ENCODE results near the gene ACVR1.

Gene ACVR1

GRCh38 chr2:157918319-157918718, 42.2 kb upstream of the ACVR1 start:
- no peak for DNase-seq (ENCODE audit: low spot score)
- no peak for TF ChIP-seq CTCF (IDR thresholded peaks at IDR 0.05; ENCODE audit: extremely low read depth, missing control alignments)

DNA sequence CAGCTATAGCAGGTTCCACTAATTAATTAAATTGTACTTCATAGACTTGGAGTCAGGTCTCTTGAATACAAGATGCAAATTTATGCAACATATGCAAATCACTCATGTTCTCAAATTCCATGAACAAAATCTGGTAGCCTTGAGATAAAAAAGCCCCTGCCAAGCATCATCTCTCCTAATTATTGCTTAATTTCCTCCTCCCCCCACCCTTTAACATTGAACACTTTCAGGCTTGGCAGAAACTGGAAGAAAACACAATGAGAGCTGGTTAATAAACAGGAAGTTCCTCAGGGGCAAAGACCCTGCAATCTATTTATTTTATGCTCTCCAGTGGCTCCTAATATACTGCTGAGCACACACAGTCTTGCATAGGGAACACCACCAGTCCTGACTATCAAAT, 35.6 kb upstream of the ACVR1 start:
- no peak for DNase-seq (ENCODE audit: low spot score)
- TF ChIP-seq CTCF (IDR thresholded peaks at IDR 0.05; ENCODE audit: extremely low read depth, missing control alignments), result no peak

DNA sequence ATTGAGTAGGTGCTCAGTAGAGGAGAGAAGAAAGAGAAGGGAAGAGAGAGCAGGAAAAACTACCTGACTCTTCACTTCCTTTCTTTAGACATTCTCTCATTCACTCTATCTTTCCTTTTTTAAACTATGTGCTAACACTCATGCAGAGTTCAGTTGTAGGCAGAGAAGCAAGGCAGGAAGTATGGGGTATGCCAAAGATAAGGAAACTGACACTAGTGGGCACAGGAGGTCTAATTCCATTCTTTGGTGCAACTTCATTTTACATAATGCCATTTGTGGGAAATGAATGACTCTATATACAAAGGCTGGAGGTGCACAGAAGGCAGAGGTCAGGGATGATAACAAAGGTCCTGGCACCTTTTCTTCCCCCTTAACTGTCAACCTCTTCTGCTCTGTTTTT, 35.1 kb upstream of the ACVR1 start:
- no peak for DNase-seq (ENCODE audit: low spot score)
- TF ChIP-seq CTCF (IDR thresholded peaks at IDR 0.05; ENCODE audit: extremely low read depth, missing control alignments), result no peak

GRCh38 chr2:157905092-157905491, 29.0 kb upstream of the ACVR1 start:
- no peak for DNase-seq (ENCODE audit: low spot score)
- TF ChIP-seq CTCF (IDR thresholded peaks at IDR 0.05; ENCODE audit: extremely low read depth, missing control alignments), result no peak

- no peak for DNase-seq (ENCODE audit: low spot score)
- no peak for TF ChIP-seq CTCF (IDR thresholded peaks at IDR 0.05; ENCODE audit: extremely low read depth, missing control alignments)
Observed at GRCh38 chr2:157903626-157904025, 27.5 kb upstream of the ACVR1 start.

DNA sequence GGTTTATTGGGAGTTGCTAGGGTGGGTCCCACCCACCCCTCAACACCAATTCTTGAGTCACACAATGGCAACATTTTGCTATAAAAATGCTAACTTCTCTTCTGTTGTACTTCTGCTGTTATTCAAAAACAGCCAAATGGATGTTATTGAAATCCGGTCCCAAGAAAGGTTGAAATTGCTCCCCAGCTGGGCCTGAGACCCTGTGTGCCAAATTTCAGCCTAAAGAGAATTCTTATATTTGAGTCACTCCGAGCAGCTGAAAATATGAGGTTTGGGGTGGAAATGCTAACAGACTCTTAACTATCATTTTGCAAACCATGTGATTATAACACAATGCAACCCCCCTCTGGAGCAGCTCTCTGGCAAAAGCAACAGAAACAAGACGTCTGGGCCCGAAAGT, 27.0 kb upstream of the ACVR1 start:
- no peak for DNase-seq (ENCODE audit: low spot score)

GRCh38 chr2:157902692-157903091, 26.6 kb upstream of the ACVR1 start:
- no peak for DNase-seq (ENCODE audit: low spot score)
- TF ChIP-seq CTCF (IDR thresholded peaks at IDR 0.05; ENCODE audit: extremely low read depth, missing control alignments), result no peak

More for the DNA sequence above, 27.0 kb upstream of the ACVR1 start:
- TF ChIP-seq CTCF (IDR thresholded peaks at IDR 0.05; ENCODE audit: extremely low read depth, missing control alignments), result no peak
